Activated naive CD4-positive, alpha-beta T cell treated with anti-CD3 and anti-CD28 coated beads, Interleukin-2, amount 50 U/mL, for 72 hours (primary cell): ENCODE data around the gene C16orf92. TPM values are rescaled to one million over a fixed set of nuclear protein-coding genes. Genes with fewer than 3 reads are reported as not detected.
A peak's percentile ranks its signal among the peaks of the same experiment; 100 is the strongest.

Source experiments
- ATAC-seq, 2 donors: fragments of 150-1000 bp; cut with Tn5 transposase; 2 replicates each; pipeline ENCODE4 v1.10.0; 2021; ENCODE audit warnings: mild to moderate bottlenecking in 2 of 2, moderate library complexity in 2 of 2
- DNase-seq, 2 donors: peaks; one replicate each; pipeline ENCODE4 v3.0.0; 2021 to 2022; ENCODE audit warnings: low spot score in 2 of 2
- H3K27ac Mint-ChIP-seq, 2 donors: one replicate each; pipeline ENCODE4 v1.8.0; 2022; ENCODE audit warnings: mild to moderate bottlenecking in 2 of 2, mixed read lengths in 2 of 2
- H3K36me3 Mint-ChIP-seq, 2 donors: one replicate each; pipeline ENCODE4 v1.8.0; 2022; ENCODE audit warnings: mixed read lengths in 2 of 2
- H3K9me3 Mint-ChIP-seq, 2 donors: one replicate each; pipeline ENCODE4 v1.8.0; 2022; ENCODE audit warnings: mixed read lengths in 2 of 2
- total RNA-seq, 2 donors: library from RNA; stranded (reverse); gene quantifications; one replicate each; pipeline ENCODE4 v1.2.3, GENCODE V29; 2022

The C16orf92 gene
- total RNA-seq, 2 donors from 2014 or later = not detected

GRCh38 chr16:29986231-29986630 is 36.8 kb upstream of the C16orf92 start:
- peaks cover 0 to 16% of the 10 kb centered on the region in 2 donors for H3K36me3 Mint-ChIP-seq
- peak overlapping the region; percentile 58 to 73 for H3K27ac Mint-ChIP-seq
- ATAC-seq (no peak), DNase-seq (no peak)
- H3K9me3 Mint-ChIP-seq = no peaks in the 10 kb centered on the region

- H3K27ac Mint-ChIP-seq = peak overlapping the region; percentile 58 to 73
- no peaks in the 10 kb centered on the region for H3K9me3 Mint-ChIP-seq
- ATAC-seq (no peak), DNase-seq (no peak)
- H3K36me3 Mint-ChIP-seq = peaks cover 0 to 16% of the 10 kb centered on the region in 2 donors
Observed at GRCh38 chr16:29986931-29987330, 36.1 kb upstream of the C16orf92 start.

GRCh38 chr16:29987371-29988085 is 35.5 kb upstream of the C16orf92 start:
- peaks cover 0 to 16% of the 10 kb centered on the region in 2 donors for H3K36me3 Mint-ChIP-seq
- H3K9me3 Mint-ChIP-seq = no peaks in the 10 kb centered on the region
- ATAC-seq (no peak), DNase-seq (no peak)
- H3K27ac Mint-ChIP-seq = peak overlapping the region in 1 of 2 donors; percentile 62

- no peaks in the 10 kb centered on the region for H3K9me3 Mint-ChIP-seq
- H3K27ac Mint-ChIP-seq = peak overlapping the region; percentile 62 to 81
- peaks cover 0 to 15% of the 10 kb centered on the region in 2 donors for H3K36me3 Mint-ChIP-seq
- DNase-seq = no peak
- ATAC-seq = no peak
Observed at GRCh38 chr16:29988346-29989075, 34.5 kb upstream of the C16orf92 start.

GRCh38 chr16:29989111-29989858 is 33.7 kb upstream of the C16orf92 start:
- Mint-ChIP-seq H3K27ac (peak overlapping the region; percentile 62 to 81), H3K9me3 (no peaks in the 10 kb centered on the region), H3K36me3 (peaks cover 0 to 10% of the 10 kb centered on the region in 2 donors)
- ATAC-seq = no peak
- no peak for DNase-seq

- ATAC-seq (no peak), DNase-seq (no peak)
- Mint-ChIP-seq H3K36me3 (peaks cover 0 to 17% of the 10 kb centered on the region in 2 donors), H3K9me3 (no peaks in the 10 kb centered on the region), H3K27ac (peak overlapping the region in 1 of 2 donors; percentile 7)
Observed at GRCh38 chr16:29990034-29990433, 33.0 kb upstream of the C16orf92 start.

- no peaks in the 10 kb centered on the region for H3K9me3 Mint-ChIP-seq
- ATAC-seq (no peak), DNase-seq (no peak)
- peaks cover 3 to 20% of the 10 kb centered on the region in 2 donors for H3K36me3 Mint-ChIP-seq
- no peak overlapping the region for H3K27ac Mint-ChIP-seq
Observed at GRCh38 chr16:29990883-29991570, 32.0 kb upstream of the C16orf92 start.

- H3K9me3 Mint-ChIP-seq = no peaks in the 10 kb centered on the region
- DNase-seq = no peak
- H3K36me3 Mint-ChIP-seq = peaks cover 8 to 22% of the 10 kb centered on the region in 2 donors
- no peak overlapping the region for H3K27ac Mint-ChIP-seq
- ATAC-seq = no peak
Observed at GRCh38 chr16:29991571-29991904, 31.5 kb upstream of the C16orf92 start.

GRCh38 chr16:29992344-29992967 is 30.5 kb upstream of the C16orf92 start:
- DNase-seq = no peak
- ATAC-seq = no peak
- H3K27ac Mint-ChIP-seq = peak overlapping the region; percentile 46 to 92
- H3K36me3 Mint-ChIP-seq = peaks cover 13 to 27% of the 10 kb centered on the region in 2 donors
- no peaks in the 10 kb centered on the region for H3K9me3 Mint-ChIP-seq

- Mint-ChIP-seq H3K9me3 (no peaks in the 10 kb centered on the region), H3K27ac (peak overlapping the region; percentile 98 to 99), H3K36me3 (peaks cover 17 to 27% of the 10 kb centered on the region in 2 donors)
- DNase-seq = no peak
- ATAC-seq = no peak
Observed at GRCh38 chr16:29993191-29993902, 29.7 kb upstream of the C16orf92 start.

- no peaks in the 10 kb centered on the region for H3K9me3 Mint-ChIP-seq
- peaks cover 17 to 27% of the 10 kb centered on the region in 2 donors for H3K36me3 Mint-ChIP-seq
- no peak for ATAC-seq
- H3K27ac Mint-ChIP-seq = peak overlapping the region; percentile 98 to 99
- DNase-seq = no peak
Observed at GRCh38 chr16:29993903-29994599, 28.9 kb upstream of the C16orf92 start.

- Mint-ChIP-seq H3K27ac (peak overlapping the region; percentile 98 to 99), H3K36me3 (peaks cover 17 to 27% of the 10 kb centered on the region in 2 donors), H3K9me3 (no peaks in the 10 kb centered on the region)
- peak in 1 of 2 donors; percentile 78 for DNase-seq
- ATAC-seq = peak in 1 of 2 donors; percentile 34
Observed at GRCh38 chr16:29994600-29995323, 28.2 kb upstream of the C16orf92 start.

- peaks cover 17 to 27% of the 10 kb centered on the region in 2 donors for H3K36me3 Mint-ChIP-seq
- H3K9me3 Mint-ChIP-seq = no peaks in the 10 kb centered on the region
- DNase-seq = peak; percentile 85 to 91
- peak within 1 kb of the TSS; percentile 98 to 99 for H3K27ac Mint-ChIP-seq
- ATAC-seq = peak; percentile 65 to 69
Observed at GRCh38 chr16:29995324-29995910, 27.6 kb upstream of the C16orf92 start, which contains the start of gene HIRIP3. Gene HIRIP3, minus strand, starts transcription at chr16:29995617. Its CDS starts 12 bp downstream, at chr16:29995605.
